B cell (primary cell): Measurements from ENCODE around the gene ETS1. TPM values are rescaled to one million over a fixed set of nuclear protein-coding genes. Genes with fewer than 3 reads are reported as not detected.

Experiments
- ATAC-seq: fragments of 200-7000 bp; cut with Tn5 transposase; one replicate; pipeline ENCODE4 v1.10.0; 2021; ENCODE audit warnings: low read depth, mild to moderate bottlenecking, moderate number of reproducible peaks, moderate library complexity
- CTCF ChIA-PET: fragments of 350-600 bp; sonication (Branson Sonifier 250); formaldehyde crosslinking; loops from one replicate; lab custom pipeline; 2021; ENCODE audit warnings: antibody characterized with exemption, inconsistent platforms; lab: Charles Lee
- POLR2A ChIA-PET: fragments of 350-600 bp; sonication (Branson Sonifier 250); formaldehyde crosslinking; loops from one replicate; lab custom pipeline; 2021; ENCODE audit warnings: antibody characterized with exemption; lab: Charles Lee
- DNase-seq: peaks from one replicate; pipeline ENCODE4 v3.0.0; 2013
- H2AFZ ChIP-seq: 2 replicates; pipeline ENCODE4 v1.6.1; 2012; ENCODE audit warnings: mild to moderate bottlenecking, low read depth, low read length; ENCODE audit not compliant: insufficient read depth, poor library complexity, severe bottlenecking
- H3K27ac ChIP-seq, 2 donors: 1 replicate in 1 of 2; 2 replicates in 1 of 2; pipeline ENCODE4 v1.5.1; 2012 to 2013; ENCODE audit warnings: low read length in 2 of 2, mild to moderate bottlenecking in 2 of 2, moderate library complexity in 1 of 2
- H3K27me3 ChIP-seq, 4 experiments: fragments of 200-600 bp in 1 of 4; sonication (generic) in 1 of 4; replicated peaks in 1 of 4; 1 replicate in 2 of 4; 2 replicates in 2 of 4; pipeline versions ENCODE4 v1.6.1 to v1.7.0; 2013 to 2016; ENCODE audit warnings: low read length in 3 of 4, mild to moderate bottlenecking in 2 of 4, mixed read lengths in 1 of 4, moderate library complexity in 1 of 4; ENCODE audit not compliant: insufficient read depth in 4 of 4, control insufficient read depth in 3 of 4; ENCODE audit errors: control extremely low read depth in 1 of 4
- H3K36me3 ChIP-seq, 2 experiments: replicated peaks in 1 of 2; 1 replicate in 1 of 2; 2 replicates in 1 of 2; pipeline versions ENCODE4 v1.6.1 to v1.7.1; 2013; ENCODE audit warnings: low read length in 1 of 2; ENCODE audit not compliant: insufficient read depth in 2 of 2, control insufficient read depth in 1 of 2; ENCODE audit errors: control extremely low read depth in 1 of 2, extremely low read depth in 1 of 2
- H3K4me1 ChIP-seq, 2 donors: fragments of 200-600 bp in 1 of 2; sonication (generic) in 1 of 2; 1 replicate in 1 of 2; 2 replicates in 1 of 2; pipeline versions ENCODE4 v1.5.1 to v1.6.1; 2013 to 2017; ENCODE audit warnings: low read length in 2 of 2; ENCODE audit not compliant: control insufficient read depth in 2 of 2, insufficient read depth in 2 of 2
- H3K4me2 ChIP-seq: replicated peaks from 2 replicates; pipeline ENCODE3; 2012; ENCODE audit warnings: mild to moderate bottlenecking, low read depth, low read length; ENCODE audit not compliant: poor library complexity, severe bottlenecking
- H3K4me3 ChIP-seq, 5 experiments: fragments of 200-600 bp in 1 of 5; sonication (generic) in 1 of 5; 1 replicate in 3 of 5; 2 replicates in 2 of 5; pipeline versions ENCODE4 v1.5.1 to v1.7.0; 2011 to 2016; ENCODE audit warnings: low read length in 4 of 5, mild to moderate bottlenecking in 4 of 5, low read depth in 2 of 5, control low read depth in 1 of 5, moderate library complexity in 1 of 5; ENCODE audit not compliant: insufficient read depth in 1 of 5; ENCODE audit errors: control extremely low read depth in 1 of 5, extremely low read depth in 1 of 5
- H3K79me2 ChIP-seq: fragments of 200-600 bp; sonication (generic); one replicate; pipeline ENCODE4 v1.6.0; 2016; ENCODE audit warnings: low read length; ENCODE audit not compliant: control insufficient read depth, insufficient read depth
- H3K9ac ChIP-seq: fragments of 200-600 bp; sonication (generic); 2 replicates; pipeline ENCODE4 v1.6.1; 2017; ENCODE audit warnings: mild to moderate bottlenecking, low read length, moderate library complexity
- H3K9me3 ChIP-seq, 3 donors: one replicate each; pipeline versions ENCODE4 v1.6.1 to v1.7.1; 2013; ENCODE audit warnings: low read length in 2 of 3; ENCODE audit not compliant: control insufficient read depth in 2 of 3, insufficient read depth in 1 of 3; ENCODE audit errors: control extremely low read depth in 1 of 3
- H4K20me1 ChIP-seq: 2 replicates; pipeline ENCODE4 v1.6.0; 2012; ENCODE audit warnings: mild to moderate bottlenecking, low read length; ENCODE audit not compliant: insufficient read depth, control insufficient read depth, poor library complexity, severe bottlenecking
- H3K27ac Mint-ChIP-seq: one replicate; pipeline ENCODE4 v1.8.0; 2021; ENCODE audit warnings: mixed read lengths
- H3K27me3 Mint-ChIP-seq: one replicate; pipeline ENCODE4 v1.8.0; 2021; ENCODE audit warnings: mixed read lengths
- H3K4me1 Mint-ChIP-seq: one replicate; pipeline ENCODE4 v1.8.0; 2021; ENCODE audit warnings: mixed read lengths
- H3K4me3 Mint-ChIP-seq: one replicate; pipeline ENCODE4 v1.8.0; 2021; ENCODE audit warnings: mixed read lengths
- H3K9me3 Mint-ChIP-seq: one replicate; pipeline ENCODE4 v1.8.0; 2022; ENCODE audit warnings: mixed read lengths; ENCODE audit not compliant: insufficient read depth
- CTCF ChIP-seq: fragments of 200-600 bp; IDR thresholded peaks from one replicate; pipeline ENCODE4 v1.8.0; 2022; ENCODE audit warnings: antibody characterized with exemption, mild to moderate bottlenecking
- EZH2 ChIP-seq: IDR thresholded peaks from 2 replicates; pipeline ENCODE4 v1.6.1; 2012; ENCODE audit warnings: borderline replicate concordance, low read depth, mild to moderate bottlenecking, moderate library complexity, low read length; ENCODE audit not compliant: insufficient read depth, poor library complexity, severe bottlenecking
- whole genome bisulfite sequencing: methylation state at CpG from one replicate; pipeline ENCODE4 v1.1.5; 2013; ENCODE audit warnings: missing lambda C conversion rate; ENCODE audit not compliant: insufficient coverage; 5-methylcytosine and 5-hydroxymethylcytosine counted together
- intact Hi-C: fragments of 100-400 bp; cut with micrococcal nuclease; formaldehyde crosslinking; loops from one replicate; pipeline ENCODE4 v1.10.0; 2022
- polyA plus RNA-seq: library from polyadenylated mRNA; depleted of rRNA; stranded (reverse); fragments of >200 nt; gene quantifications from 2 replicates; pipeline ENCODE4 v1.2.3, GENCODE V29; 2012
- total RNA-seq, 2 donors: library from RNA; stranded (reverse); fragments of 120-200 nt in 1 of 2; gene quantifications; 1 replicate in 1 of 2; 2 replicates in 1 of 2; pipeline versions ENCODE4 v1.2.3 to v1.2.4, GENCODE V29; 2013 to 2022

Gene ETS1
- total and polyA plus RNA-seq, 2 donors (not counting 1 experiment from before 2014, with no cell fraction given): 115 to 271 TPM

- Histone ChIP-seq H4K20me1 (no peaks in the 10 kb centered on the region), H2AFZ (peak overlapping the region; percentile 29), H3K27me3 (no peaks in the 10 kb centered on the region), H3K9ac (no peak overlapping the region), H3K9me3 (no peaks in the 10 kb centered on the region), H3K36me3 (peaks cover 19 to 97% of the 10 kb centered on the region in 2 experiments), H3K27ac (peak overlapping the region; percentile 77 to 90), H3K4me2 (peak overlapping the region; percentile 65), H3K79me2 (peaks cover 67% of the 10 kb centered on the region), H3K4me3 (no peak overlapping the region), H3K4me1 (peaks cover 67 to 70% of the 10 kb centered on the region in 2 donors)
- no peak for ATAC-seq
- no peaks in the 10 kb centered on the region for H3K27me3 Mint-ChIP-seq
- WGBS: 74% methylated on average over 4 of the region's 4 CpGs
- peak overlapping the region; percentile 95 for H3K27ac Mint-ChIP-seq
- H3K9me3 Mint-ChIP-seq: no peaks in the 10 kb centered on the region
- TF ChIP-seq EZH2 (no peak), CTCF (no peak)
- POLR2A ChIA-PET: interaction anchor here (0.6 to 1.4 kb wide), 7 partner anchors 10 to 194 kb away, joined by 3 to 7 read pairs (median 3); no protein-coding TSS in a partner anchor
- no peak for DNase-seq
- peak overlapping the region; percentile 45 for H3K4me3 Mint-ChIP-seq
- peaks cover 86% of the 10 kb centered on the region for H3K4me1 Mint-ChIP-seq
- CTCF ChIA-PET: interaction anchor here (0.9 to 5.5 kb wide), 16 partner anchors 11 to 312 kb away, joined by 3 to 49 read pairs (median 4); no protein-coding TSS in a partner anchor
- intact Hi-C loops: loop anchor here (5.0 kb wide), 2 partner anchors 208 to 312 kb away; partner anchors contain the start of gene FLI1
Measured at GRCh38 chr11:128484172-128484571, 103.2 kb downstream of the ETS1 start.

- H3K9me3 ChIP-seq: no peaks in the 10 kb centered on the region
- H3K27ac ChIP-seq: peak overlapping the region; percentile 77 to 90
- H3K36me3 ChIP-seq: peaks cover 16 to 97% of the 10 kb centered on the region in 2 experiments
- ChIA-PET CTCF (interaction anchor here (0.6 to 5.5 kb wide), 18 partner anchors 12 to 274 kb away, joined by 3 to 49 read pairs (median 4); no protein-coding TSS in a partner anchor), POLR2A (interaction anchor here (0.6 to 1.7 kb wide), 9 partner anchors 10 to 193 kb away, joined by 3 to 13 read pairs (median 3); no protein-coding TSS in a partner anchor)
- Mint-ChIP-seq H3K4me1 (peaks cover 87% of the 10 kb centered on the region), H3K27ac (peak overlapping the region; percentile 95), H3K9me3 (no peaks in the 10 kb centered on the region), H3K27me3 (no peaks in the 10 kb centered on the region), H3K4me3 (peak overlapping the region; percentile 61)
- H3K4me3 ChIP-seq: peak overlapping the region in 2 of 5 experiments; percentile 27 to 37
- no peaks in the 10 kb centered on the region for H3K27me3 ChIP-seq
- peak overlapping the region; percentile 29 for H2AFZ ChIP-seq
- ATAC-seq: peak; percentile 96
- 0% methylated on average over 2 of the region's 7 CpGs for WGBS
- TF ChIP-seq CTCF (no peak), EZH2 (no peak)
- H3K9ac ChIP-seq: peak overlapping the region; percentile 39
- H4K20me1 ChIP-seq: no peaks in the 10 kb centered on the region
- H3K4me2 ChIP-seq: peak overlapping the region; percentile 65
- intact Hi-C loops: loop anchor here (1.0 to 5.0 kb wide), 6 partner anchors 14 to 311 kb away; partner anchors contain the start of gene FLI1
- peak; percentile 90 for DNase-seq
- peaks cover 67% of the 10 kb centered on the region for H3K79me2 ChIP-seq
- peaks cover 76% of the 10 kb centered on the region in 2 donors for H3K4me1 ChIP-seq
Measured at GRCh38 chr11:128483211-128483788, 104.1 kb downstream of the ETS1 start.
